NCI-H2081 (cell line): ENCODE data around the gene CNNM3.
A peak's percentile ranks its signal among the peaks of the same experiment; 100 is the strongest.
"Not testable (repeated sequence)": the region's sequence is repeated elsewhere in the genome, so short reads cannot be mapped to it uniquely, and the experiment has no call there.

Source experiments
- DNase-seq, 2 experiments: peaks; one replicate each; lab custom pipeline; 2025; lab: John Stamatoyannopoulos, UW

CNNM3 gene

DNA sequence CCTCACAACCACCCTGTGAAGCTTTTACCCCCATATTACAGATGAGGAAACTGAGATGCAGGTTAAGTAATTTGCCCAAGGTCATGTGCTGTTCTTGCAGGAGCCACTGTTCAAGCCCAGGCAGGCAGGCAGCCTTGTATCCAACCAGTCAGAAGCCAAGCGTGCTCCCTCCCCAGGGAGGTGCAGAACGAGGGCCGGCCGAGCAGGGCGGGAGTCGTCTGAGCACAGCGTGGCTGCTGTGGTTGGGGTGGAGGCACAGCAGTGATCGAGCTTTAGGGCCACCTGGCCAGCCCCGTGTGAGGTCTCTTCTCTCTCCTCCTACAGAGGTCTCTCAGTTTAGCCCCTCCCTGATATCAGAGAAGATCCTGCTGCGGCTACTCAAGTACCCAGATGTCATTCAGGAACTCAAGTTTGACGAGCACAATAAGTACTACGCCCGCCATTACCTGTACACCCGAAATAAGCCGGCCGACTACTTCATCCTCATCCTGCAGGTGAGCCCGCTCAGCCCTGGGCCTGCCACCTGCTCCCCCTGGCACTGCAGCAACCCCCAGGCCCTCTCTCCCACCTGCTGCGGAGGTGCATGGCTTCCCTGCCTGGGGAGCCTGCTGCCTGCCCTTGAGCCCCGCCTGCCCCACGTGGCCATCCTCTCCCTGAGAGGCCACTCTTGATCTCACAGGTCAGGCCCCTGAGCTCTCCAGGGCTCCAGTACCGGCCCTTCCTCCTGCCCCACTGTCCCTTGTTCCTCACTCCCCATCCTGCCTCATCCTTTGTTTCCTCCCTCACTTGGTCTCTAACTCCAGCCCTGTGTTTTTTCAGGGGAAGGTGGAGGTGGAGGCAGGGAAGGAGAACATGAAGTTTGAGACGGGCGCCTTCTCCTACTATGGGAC is 17.1 kb upstream of the CNNM3 start:
- no peak for DNase-seq

DNA sequence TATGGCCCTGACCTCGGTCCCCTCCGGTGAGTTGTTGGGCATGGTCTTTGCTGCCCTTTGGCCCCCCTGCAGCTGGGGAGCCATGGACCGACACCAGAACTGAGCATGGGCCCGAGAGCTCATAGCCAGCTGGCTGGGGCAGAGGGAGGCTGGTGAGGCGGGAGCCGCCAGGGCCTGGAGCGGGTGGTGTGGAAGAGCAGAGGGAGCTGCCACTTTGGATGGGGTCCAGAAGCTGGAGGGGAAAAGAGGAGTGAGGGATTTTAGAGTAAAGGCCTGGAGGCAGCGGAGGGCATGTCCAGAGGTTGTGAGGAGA is 16.5 kb upstream of the CNNM3 start:
- DNase-seq, result no peak

DNA sequence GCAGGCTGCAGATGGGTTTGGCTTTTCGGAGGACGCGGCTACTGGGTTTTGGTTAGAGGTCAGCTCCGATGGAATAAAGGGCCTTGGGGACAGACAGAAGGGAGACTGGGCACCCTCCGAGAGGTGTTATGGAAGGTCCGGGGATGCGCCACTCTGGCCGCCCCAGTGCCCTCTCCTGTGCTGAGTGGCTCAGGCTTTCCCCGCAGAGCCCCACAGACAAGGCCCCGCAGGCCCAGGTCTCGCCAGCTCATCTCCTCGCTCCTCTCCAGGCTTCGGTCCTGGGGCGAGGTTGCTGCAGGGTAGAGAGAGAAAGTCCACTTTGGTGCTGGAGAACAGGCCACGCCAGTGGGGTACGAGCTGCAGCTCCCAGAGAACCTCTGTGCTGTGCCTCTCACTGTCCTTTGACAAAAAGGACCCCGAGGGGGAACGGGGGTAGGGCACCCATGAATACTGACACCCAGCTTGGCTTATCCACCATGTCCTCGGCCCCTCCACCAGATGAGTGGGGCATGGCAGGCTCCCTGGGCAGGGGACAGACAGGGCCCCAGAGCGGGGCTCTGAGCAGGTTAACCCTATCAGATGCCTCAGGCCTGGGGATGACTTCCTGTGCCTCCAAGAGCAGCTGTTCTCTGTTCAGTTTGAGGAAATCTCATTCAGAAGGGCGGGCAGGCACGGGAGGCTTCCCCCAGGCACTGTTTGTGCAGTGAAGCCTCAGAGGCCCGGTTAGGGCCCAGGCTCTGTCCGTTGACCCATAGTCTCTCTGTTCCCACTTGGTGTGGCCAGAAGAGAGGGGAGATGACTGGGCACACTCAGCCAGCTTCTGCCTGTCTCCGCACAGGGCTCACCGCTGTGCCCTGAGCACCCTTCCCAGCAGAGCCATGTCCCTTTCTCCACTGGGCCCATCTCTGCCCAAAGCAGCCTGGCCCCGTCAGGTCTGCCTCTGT is 15.7 kb upstream of the CNNM3 start:
- no peak for DNase-seq

DNA sequence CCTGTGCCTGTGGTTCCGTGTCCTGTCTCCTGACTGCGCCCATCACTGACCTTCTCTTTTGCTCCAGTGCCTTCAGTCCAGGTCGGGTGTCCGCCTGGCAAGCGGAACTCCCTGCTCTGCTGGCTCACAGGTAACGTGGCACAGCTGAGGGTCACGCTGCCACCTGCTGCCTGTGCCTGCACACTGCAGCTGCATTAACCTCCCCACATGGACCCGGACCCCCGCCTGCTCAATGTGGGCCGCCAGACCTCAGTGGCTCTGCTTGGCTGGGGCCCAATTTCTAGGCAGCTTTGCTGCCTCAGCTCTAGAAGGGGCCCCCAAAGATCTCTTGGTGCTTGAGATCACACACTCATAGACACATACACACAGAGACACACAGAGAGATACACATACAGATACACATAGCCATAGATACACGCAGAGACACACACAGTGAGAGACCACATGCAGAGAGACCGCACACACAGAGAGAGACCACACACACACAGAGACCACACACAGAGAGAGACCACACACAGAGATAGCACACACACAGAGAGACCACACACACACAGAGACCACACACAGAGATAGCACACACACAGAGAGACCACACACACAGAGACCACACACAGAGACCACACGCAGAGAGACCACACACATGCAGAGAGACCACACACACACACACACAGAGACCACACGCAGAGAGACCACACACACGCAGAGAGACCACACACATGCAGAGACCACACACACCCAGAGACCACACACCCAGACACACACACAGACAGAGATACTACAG is 14.9 kb upstream of the CNNM3 start:
- peak; percentile 40 to 65 for DNase-seq

DNA sequence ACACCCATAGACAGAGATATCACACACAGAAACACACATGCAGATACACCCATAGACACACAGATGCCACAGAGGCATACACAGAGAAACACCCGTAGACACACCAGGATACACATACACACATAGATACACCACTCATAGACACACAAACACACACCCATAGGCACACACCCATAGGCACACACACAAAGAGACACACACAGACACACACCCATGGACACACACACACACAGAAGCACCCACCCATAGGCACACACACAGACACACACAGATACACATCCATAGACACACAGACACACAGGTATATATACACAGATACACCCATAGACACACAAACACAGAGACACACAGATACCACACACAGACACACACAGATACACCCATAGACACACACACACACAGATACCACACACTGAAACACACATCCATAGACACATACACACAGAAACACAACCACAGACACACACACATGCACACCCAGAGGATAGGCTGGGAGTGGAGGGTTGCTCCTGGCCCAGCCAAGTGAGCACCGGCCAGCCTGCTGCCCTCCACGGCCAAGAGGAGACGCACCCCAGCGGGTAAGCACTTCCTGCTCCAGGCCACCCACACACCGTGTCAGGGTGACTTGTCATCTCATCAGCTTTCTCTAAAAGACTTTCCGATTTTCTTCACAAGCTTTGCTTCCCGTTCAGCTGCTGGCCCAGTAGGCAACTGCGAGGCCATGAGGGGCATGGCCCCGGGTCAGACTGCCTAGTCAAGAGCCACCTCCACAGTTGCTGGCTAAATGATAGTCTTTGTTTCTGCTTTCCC is 14.1 kb upstream of the CNNM3 start:
- DNase-seq, result no peak

DNA sequence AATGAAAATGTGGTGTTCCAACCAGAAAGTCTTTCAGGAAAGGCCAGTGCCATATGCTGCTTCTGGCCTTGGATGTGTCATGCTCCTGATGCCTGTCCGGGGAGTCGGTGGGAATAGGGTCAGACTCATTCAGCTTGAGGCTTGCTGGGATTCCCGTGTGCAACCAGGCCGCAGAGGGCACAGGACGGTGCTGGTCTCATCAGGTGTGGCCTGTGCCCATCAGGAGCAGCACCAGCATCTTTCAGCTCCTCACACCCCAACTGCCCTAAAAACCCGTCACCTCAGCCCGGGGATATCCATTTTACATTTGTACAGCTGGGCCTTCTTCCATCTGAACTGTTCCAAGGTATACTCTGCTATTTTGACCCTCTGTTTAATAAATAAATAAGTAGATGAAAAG is 13.3 kb upstream of the CNNM3 start:
- DNase-seq, result no peak

GRCh38 chr2:96804986-96805385 is 11.1 kb upstream of the CNNM3 start:
- no peak for DNase-seq

DNA sequence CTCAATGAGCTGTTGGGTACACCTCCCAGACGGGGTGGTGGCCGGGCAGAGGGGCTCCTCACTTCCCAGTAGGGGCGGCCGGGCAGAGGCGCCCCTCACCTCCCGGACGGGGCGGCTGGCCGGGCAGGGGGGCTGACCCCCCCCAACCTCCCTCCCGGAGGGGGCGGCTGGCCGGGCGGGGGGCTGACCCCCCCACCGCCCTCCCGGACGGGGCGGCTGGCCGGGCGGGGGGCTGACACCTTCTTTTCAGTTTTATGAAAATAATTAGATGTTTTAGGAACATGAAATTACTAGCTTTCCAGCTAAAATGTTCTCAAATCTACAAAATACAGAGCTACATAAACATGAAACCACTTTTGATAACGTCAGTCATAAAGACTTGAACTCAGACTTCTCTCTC is 10.1 kb upstream of the CNNM3 start:
- DNase-seq, result not testable (repeated sequence)

- DNase-seq, result peak in 1 of 2 experiments; percentile 12
Measured at GRCh38 chr2:96806468-96807126, 9.5 kb upstream of the CNNM3 start.

DNA sequence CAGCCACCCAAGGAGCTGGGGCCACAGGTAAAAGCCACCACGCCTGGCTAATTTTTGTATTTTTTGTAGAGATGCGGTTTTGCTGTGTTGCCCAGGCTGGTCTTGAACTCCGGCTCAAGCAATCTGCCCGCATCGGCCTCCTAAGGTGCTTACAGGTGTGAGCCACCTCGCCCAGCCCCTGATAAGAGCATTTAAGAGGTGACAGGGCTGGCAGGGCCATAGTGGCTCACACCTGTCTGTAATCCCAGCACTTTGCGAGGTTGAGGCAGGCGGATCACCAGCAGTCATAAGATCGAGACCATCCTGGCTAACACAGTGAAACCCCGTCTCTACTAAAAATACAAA is 9.0 kb upstream of the CNNM3 start:
- no peak for DNase-seq

DNA sequence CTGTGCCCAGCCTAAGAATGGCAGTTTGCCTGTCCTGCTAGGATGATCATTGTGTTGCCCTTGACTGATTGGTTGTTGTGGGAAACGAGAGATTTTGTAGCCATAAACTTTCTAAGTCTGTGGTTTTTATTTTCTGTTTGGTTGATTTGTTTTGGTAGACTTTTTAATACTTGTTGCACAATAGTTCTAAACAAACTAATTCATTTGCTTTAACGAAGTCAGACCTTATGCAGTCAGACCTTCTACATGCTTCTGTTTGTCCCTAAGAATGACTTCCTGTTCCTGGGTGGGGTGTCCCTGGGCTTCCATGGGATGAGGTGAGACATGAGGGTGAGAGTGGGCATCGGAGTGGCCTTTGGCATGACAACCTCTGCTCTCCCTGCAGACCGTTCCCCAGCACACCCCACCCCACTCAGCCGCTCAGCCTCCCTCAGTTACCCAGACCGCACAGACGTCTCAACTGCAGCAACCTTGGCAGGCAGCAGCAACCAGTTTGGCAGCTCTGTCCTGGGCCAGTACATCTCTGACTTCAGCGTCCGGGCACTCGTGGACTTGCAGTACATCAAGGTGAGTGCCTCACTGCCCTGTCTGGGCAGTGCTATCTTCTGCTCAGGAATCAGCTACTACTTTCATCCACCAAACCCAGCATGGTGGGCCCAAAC is 7.8 kb upstream of the CNNM3 start:
- no peak for DNase-seq

DNA sequence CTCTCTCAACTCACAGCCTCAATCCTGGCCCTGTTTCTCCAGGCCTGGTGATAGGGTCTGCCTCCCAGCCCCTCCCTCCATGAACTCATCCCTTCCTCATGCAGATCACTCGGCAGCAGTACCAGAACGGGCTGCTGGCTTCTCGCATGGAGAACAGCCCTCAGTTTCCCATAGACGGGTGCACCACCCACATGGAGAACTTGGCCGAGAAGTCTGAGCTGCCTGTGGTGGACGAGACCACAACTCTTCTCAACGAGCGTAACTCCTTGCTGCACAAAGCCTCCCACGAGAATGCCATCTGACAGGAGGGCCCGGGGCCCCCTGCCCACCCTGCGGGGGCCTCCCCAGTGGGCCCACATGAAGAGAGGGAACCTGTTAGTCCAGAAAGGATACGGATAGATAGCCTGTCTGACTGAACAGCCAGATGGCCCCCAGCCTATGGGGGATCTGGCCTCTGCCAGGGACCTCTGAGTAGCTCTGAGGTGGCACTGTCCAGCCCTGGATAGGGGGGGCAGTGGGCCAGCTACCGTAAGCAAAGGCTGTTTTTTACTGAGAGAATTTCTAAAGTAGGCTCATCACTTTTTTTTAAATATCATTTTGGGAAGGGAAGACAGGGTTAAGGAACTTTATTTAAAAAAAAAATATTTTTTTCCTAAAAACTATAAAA is 6.7 kb upstream of the CNNM3 start:
- no peak for DNase-seq

DNA sequence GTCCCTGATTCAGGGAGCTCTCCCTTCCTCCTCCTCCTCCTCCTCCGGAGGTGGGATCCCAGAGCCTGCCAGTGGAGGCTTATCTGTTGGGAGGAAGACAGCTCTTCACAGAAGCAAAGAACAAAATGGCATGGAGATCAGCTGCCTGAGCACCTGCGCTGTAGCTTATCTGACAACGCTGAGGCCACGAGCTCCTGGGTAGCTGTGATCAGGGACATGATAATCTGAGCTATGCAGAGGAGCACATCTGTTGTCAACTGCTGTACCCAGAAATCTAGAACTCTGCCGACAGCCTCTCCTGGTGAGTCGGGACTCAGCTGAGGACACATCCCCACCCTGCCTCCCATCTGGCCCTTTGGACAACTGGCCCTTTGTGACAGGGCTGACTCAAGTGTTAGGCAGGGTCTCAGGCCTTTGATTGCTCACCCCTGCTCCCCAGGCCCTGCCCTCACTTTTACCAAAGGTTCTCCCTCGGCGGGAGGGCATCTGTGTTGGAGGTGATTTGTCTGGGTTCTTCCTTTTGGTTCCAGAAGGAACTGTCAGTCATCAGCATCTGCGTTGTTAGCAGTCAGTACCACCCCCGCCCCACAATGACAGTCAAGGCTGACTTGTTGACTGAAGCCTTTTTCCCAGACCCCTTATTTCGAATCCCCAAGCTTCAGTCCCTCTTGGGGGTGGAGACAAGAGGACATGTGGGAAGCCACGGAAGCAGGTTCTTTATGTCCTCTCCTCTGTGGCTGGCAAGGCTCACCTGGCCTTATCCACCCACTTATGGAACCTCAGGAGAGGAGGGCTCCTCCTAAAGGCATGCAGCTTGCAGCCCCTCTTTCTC is 5.9 kb upstream of the CNNM3 start:
- no peak for DNase-seq

DNA sequence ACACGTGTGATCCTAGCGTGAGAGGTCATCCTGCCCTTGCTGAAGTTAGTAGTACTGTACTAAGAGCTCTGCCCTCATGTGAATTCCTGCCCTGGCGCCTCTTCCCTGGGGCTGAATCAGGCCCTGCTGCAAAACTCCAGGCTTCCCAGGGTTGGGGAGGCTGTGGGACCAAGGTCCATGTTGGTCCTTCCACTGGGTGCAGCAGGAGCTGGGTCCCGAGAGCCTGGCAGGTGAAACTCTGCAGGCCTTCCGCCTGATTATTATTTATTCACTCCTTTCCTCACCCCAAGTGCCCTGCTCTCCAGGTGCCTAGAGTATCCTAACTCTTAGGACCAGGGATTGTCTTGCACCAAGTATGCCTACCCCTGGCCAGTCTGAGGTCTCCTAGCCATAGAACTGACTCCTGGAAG is 5.3 kb upstream of the CNNM3 start:
- DNase-seq, result no peak

DNA sequence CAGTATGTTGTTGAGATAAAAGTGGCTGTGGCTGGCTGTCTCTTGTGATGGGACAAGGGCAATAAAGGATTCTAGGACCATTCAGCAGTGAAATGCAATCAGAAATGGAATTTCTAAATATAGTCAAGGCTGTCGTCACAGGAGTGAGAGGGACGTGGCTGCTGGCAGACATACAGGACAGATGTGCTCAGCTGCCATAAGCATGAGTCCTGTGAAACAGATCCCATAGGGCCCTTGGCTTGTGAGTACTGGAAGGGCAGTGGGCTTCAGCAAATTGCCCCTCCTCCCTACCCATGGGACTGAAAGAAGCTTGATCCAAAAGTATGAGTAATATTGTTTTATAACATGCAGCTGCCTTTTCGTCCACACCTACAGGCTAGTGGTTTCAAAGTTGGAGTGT is 4.2 kb upstream of the CNNM3 start:
- no peak for DNase-seq

DNA sequence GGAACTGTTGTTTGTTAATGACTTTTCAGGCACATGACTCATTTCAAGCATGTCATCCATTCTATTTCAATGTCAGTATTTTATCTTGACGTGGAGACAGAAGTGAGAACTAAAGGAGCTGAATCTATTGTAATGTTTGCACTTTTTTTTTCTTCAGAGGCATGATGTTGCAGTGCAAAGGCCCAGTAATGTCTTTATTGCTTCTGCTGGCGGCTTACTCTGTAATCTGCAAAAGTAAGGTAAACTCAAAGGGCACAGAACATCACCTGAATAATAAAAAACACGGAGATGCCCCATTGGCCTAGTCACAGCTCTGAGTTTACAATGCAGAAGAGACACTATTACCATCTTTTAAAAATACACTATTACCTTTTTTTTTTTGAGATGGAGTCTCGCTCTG is 2.4 kb upstream of the CNNM3 start:
- DNase-seq, result no peak

DNA sequence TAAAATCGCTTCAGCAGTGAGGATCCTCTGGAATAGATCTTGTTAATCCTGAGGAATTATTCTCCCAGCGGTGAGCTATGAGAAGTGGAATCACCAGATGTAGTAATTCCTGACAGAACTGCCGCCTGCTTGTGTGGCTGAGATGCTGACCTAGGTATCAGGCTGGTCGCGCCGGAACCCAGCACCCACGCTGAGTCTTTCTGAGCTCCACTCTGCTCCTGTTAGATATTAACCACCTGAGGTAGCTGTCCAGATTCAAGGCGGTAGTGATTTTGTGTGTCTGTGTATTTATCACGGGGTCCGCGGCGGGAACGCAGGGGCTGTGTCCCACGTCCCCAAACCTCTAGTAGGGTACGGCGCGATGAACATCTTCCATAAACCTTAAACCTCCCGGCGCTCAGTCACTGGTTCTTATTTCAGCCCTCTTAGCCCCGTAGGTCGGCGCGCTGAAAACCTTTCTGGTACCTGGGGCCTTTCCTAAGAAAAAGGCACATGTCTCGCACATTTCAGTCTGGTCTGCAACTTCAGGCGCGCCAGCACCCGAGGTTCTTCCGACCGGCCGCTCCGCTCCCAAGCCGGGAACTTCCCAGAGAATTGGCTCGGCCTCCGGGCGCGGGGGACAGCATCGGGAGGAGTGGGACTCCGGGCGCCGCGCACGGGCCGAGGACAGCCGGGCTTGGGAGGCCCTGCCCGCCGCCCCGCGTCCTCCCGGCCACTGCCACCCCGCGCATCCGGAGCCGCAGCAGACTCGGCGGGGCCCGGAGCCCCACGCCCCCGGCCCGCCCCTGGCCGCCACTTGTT is 542 bp upstream of the CNNM3 start:
- DNase-seq, result peak; percentile 8 to 13
